Right lobe of liver (tissue), 6 donors: ENCODE measurements around the gene LCLAT1. TPM values are rescaled to one million over a fixed set of nuclear protein-coding genes. Genes with fewer than 3 reads are reported as not detected.

ENCODE experiments used
- ATAC-seq, 4 donors: fragments of 200-7000 bp; cut with Tn5 transposase; one replicate each; pipeline ENCODE4 v1.9.1; 2020; ENCODE audit warnings: mild to moderate bottlenecking in 4 of 4, moderate library complexity in 4 of 4
- DNase-seq, 3 donors: peaks; one replicate each; pipeline ENCODE4 v3.0.0-alpha.2; 2020
- H3K27ac ChIP-seq, 3 donors: fragments of 200-600 bp; one replicate each; pipeline ENCODE4 v1.8.0; 2022
- H3K27me3 ChIP-seq, 2 donors: fragments of 200-600 bp; one replicate each; pipeline ENCODE4 v1.8.0; 2022
- H3K36me3 ChIP-seq, 4 donors: fragments of 200-600 bp; sonication (generic) in 1 of 4; one replicate each; pipeline versions ENCODE4 v1.5.1 to v1.8.0; 2017 to 2022; ENCODE audit warnings: control low read depth in 1 of 4
- H3K4me1 ChIP-seq, 4 donors: fragments of 200-600 bp; sonication (generic) in 1 of 4; one replicate each; pipeline versions ENCODE4 v1.5.1 to v1.8.0; 2017 to 2022; ENCODE audit warnings: control low read depth in 1 of 4
- H3K4me3 ChIP-seq, 3 donors: fragments of 200-600 bp; one replicate each; pipeline ENCODE4 v1.8.0; 2022
- H3K9me3 ChIP-seq, 4 donors: fragments of 200-600 bp; sonication (generic) in 1 of 4; one replicate each; pipeline versions ENCODE4 v1.5.1 to v1.8.0; 2017 to 2022; ENCODE audit warnings: control low read depth in 1 of 4
- POLR2A ChIP-seq: fragments of 450-650 bp; IDR thresholded peaks from one replicate; pipeline ENCODE4 v1.6.1; 2017; ENCODE audit warnings: antibody characterized with exemption, mild to moderate bottlenecking
- WGBS: methylation state at CpG from one replicate; pipeline ENCODE4 v1.1.6; 2018; ENCODE audit warnings: low coverage, low lambda C conversion rate; ENCODE audit not compliant: insufficient coverage; ENCODE audit errors: missing lambda C conversion rate; 5-methylcytosine and 5-hydroxymethylcytosine counted together
- intact Hi-C, 2 donors: fragments of 100-400 bp; cut with DNase I; formaldehyde crosslinking; loops; one replicate each; pipeline versions ENCODE4 v1.11.2 to v1.14.1; 2022
- total RNA-seq, 6 experiments: library from RNA; depleted of rRNA in 2 of 6; stranded (reverse); fragments of >200 nt in 2 of 6; fragmentation: NEBNext Ultra II Directional in 3 of 6; extraction: Animal tissue kit (Norgen Biotek cat#: 25700) in 3 of 6; gene quantifications; one replicate each; pipeline versions ENCODE4 v1.1.0 to v1.2.4, GENCODE V29; 2016 to 2023
- TF ChIP-seq, protein P1 (sequence below), 4 donors: fragments of 200-600 bp in 3 of 4; fragments of 450-650 bp in 1 of 4; IDR thresholded peaks; one replicate each; pipeline versions ENCODE4 v1.5.1 to v1.8.0; 2016 to 2022; ENCODE audit warnings: antibody characterized with exemption in 4 of 4, mild to moderate bottlenecking in 2 of 4
- donor health status: DM: no; HTN: yes; CAD: no.
- donor health status: DM: no; HTN: no; CAD: no.
- donor health status: DM: no; HTN: no; CAD: no.
- donor health status: DM: no; HTN: yes; CAD: no.
- donor health status: DM: no; HTN: yes; CAD: no.

The LCLAT1 gene
- total RNA-seq, 6 experiments from 2014 or later = 11.1 to 14.0 (median 12.0) TPM

DNA sequence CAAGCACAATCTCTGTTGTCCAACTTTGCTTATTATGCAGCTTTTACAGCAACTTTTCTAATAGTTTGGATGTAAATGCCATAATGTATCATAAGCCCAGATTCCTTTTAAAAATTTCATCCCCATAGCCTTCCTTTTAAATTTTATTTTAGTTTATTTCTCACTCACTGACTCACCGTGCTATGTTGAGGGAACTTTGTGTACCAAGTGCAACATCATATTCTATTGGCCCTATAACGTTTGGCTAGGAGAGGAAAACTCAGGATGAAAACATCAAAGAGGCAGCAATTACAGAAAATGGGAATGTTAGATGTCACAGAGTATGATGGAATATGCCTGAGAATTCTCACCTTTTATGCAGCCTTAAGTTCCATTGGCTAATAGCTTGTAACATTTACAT lies 135.5 kb downstream of the LCLAT1 start:
- 83% methylated on average over 2 of the region's 2 CpGs for WGBS
- TF ChIP-seq POLR2A = no peak
- TF ChIP-seq, protein P1, sequence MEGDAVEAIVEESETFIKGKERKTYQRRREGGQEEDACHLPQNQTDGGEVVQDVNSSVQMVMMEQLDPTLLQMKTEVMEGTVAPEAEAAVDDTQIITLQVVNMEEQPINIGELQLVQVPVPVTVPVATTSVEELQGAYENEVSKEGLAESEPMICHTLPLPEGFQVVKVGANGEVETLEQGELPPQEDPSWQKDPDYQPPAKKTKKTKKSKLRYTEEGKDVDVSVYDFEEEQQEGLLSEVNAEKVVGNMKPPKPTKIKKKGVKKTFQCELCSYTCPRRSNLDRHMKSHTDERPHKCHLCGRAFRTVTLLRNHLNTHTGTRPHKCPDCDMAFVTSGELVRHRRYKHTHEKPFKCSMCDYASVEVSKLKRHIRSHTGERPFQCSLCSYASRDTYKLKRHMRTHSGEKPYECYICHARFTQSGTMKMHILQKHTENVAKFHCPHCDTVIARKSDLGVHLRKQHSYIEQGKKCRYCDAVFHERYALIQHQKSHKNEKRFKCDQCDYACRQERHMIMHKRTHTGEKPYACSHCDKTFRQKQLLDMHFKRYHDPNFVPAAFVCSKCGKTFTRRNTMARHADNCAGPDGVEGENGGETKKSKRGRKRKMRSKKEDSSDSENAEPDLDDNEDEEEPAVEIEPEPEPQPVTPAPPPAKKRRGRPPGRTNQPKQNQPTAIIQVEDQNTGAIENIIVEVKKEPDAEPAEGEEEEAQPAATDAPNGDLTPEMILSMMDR (IDR thresholded peaks at IDR 0.05) = no peak
- no peaks in the 10 kb centered on the region for H3K4me1 ChIP-seq
- no peaks in the 10 kb centered on the region for H3K36me3 ChIP-seq
- ATAC-seq = no peak
- no peak overlapping the region for H3K4me3 ChIP-seq
- DNase-seq = no peak
- intact Hi-C loops = no loop called here
- no peaks in the 10 kb centered on the region for H3K9me3 ChIP-seq
- H3K27ac ChIP-seq = no peak overlapping the region
- H3K27me3 ChIP-seq = no peaks in the 10 kb centered on the region

DNA sequence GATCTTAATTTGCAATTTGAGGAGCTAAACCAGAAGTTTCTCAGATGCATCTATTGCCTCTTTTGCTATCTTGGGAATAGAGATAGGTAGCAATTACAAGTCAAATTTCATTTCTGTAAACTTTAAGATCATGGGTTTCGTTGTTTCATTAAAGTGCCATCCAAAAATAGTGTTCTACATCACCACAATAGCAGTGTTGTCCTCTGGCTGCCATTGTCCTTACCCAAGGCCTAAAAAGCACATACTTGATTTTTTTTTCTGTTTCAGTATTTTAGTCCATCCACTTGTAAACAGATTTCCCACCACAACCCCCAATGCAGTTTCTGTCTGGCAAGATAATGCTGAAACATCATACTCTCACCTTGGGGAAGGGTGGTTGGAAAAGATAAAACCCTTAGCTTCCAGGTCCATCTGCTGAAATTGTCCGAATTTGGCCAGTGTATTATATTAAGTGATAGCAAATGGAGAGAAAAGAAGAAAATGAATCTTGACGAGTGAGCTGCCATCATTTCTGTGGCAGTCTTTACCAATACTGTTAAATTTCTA lies 136.2 kb downstream of the LCLAT1 start:
- H3K27ac ChIP-seq = no peak overlapping the region
- no peak overlapping the region for H3K4me3 ChIP-seq
- H3K27me3 ChIP-seq = no peaks in the 10 kb centered on the region
- H3K4me1 ChIP-seq = no peaks in the 10 kb centered on the region
- no peaks in the 10 kb centered on the region for H3K36me3 ChIP-seq
- no peak for TF ChIP-seq POLR2A
- TF ChIP-seq, protein P1 (IDR thresholded peaks at IDR 0.05) = no peak
- 97% methylated on average over 3 of the region's 3 CpGs for WGBS
- intact Hi-C loops = no loop called here
- H3K9me3 ChIP-seq = no peaks in the 10 kb centered on the region
- ATAC-seq (no peak), DNase-seq (no peak)

DNA sequence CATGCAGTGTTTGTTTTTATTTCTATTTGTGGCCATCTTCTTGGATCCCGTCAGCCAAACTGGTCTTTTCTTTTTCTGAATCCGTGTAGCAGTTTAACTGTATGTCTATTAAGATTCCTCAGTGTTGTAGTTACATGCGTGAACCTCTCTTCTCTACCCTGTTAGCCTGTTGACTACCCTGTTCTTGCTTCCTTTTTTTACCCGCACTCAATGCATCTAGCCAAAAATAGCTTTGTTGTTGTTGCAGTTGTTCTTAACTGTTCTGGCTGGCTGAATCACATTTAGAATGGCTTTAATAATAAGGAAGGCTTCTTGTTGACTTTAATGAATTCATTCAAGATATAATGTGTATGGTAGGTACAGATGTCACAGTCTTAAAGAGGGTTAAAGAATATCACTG lies 137.1 kb downstream of the LCLAT1 start:
- DNase-seq (no peak), ATAC-seq (no peak)
- Histone ChIP-seq H3K4me3 (no peak overlapping the region), H3K27me3 (no peaks in the 10 kb centered on the region), H3K9me3 (no peaks in the 10 kb centered on the region), H3K36me3 (no peaks in the 10 kb centered on the region), H3K27ac (no peak overlapping the region), H3K4me1 (no peaks in the 10 kb centered on the region)
- WGBS = 81% methylated on average over 4 of the region's 4 CpGs
- intact Hi-C loops = no loop called here
- TF ChIP-seq POLR2A = no peak

DNA sequence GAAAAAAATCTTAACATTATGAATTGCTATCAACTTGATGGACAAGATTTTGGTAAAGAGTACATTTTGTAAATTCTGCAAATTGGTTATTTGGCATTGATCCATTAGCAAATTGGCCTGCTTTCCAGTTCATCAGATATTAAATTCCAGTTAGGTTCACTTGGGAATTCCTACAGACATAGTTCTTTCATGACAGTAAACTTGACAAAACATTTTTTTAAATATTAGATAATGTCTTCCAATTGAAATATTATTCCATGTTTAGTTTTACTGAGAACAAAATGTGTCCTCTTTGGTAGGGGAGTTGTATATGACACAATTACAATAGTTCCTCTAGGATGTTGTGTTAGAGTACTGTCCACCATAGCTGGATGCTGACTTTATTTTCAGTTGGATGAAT lies 141.9 kb downstream of the LCLAT1 start:
- no peak for DNase-seq
- intact Hi-C loops = no loop called here
- H3K4me3 ChIP-seq = no peak overlapping the region
- ATAC-seq = no peak
- H3K27ac ChIP-seq = no peak overlapping the region
- H3K27me3 ChIP-seq = no peaks in the 10 kb centered on the region
- H3K9me3 ChIP-seq = no peaks in the 10 kb centered on the region
- TF ChIP-seq, protein P1 (IDR thresholded peaks at IDR 0.05) = no peak
- TF ChIP-seq POLR2A = no peak
- H3K36me3 ChIP-seq = no peaks in the 10 kb centered on the region
- H3K4me1 ChIP-seq = no peaks in the 10 kb centered on the region

DNA sequence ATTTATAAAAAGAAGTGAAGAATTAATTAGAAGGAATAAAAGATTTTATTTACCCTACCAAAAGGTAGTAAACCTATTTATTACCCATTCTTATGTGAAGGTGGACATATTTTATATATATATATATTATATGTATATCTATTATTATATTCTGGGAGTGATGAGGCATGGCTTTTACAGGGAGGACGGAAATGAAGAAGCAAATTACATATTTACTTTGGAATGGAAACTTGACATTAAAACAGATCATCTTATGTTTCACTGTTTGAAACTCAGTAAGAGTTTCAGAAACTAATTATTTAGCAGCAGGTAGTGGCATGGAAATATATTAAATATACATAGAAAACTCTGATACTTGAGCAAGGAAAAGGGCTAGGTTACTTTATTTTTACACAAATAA lies 143.4 kb downstream of the LCLAT1 start:
- intact Hi-C loops = no loop called here
- Histone ChIP-seq H3K4me1 (no peaks in the 10 kb centered on the region), H3K36me3 (no peaks in the 10 kb centered on the region), H3K9me3 (no peaks in the 10 kb centered on the region), H3K27me3 (no peaks in the 10 kb centered on the region), H3K4me3 (no peak overlapping the region), H3K27ac (no peak overlapping the region)
- ATAC-seq (no peak), DNase-seq (no peak)
- 75% methylated on average over 1 of the region's 1 CpG for WGBS
- no peak for TF ChIP-seq POLR2A
- TF ChIP-seq, protein P1 (IDR thresholded peaks at IDR 0.05) = no peak
